ENCODE results near the gene C3. TPM values are rescaled to one million over a fixed set of nuclear protein-coding genes. Genes with fewer than 3 reads are reported as not detected.

C3 gene
- total RNA-seq, 4 donors from 2014 or later: 50.1 to 351 (median 194) TPM

- in situ Hi-C loops (cut with MboI; ENCODE audit: low pct_ligation_motif_present in 1 of 4, low pct_unique_long_range_greater_than_20kb in 1 of 4, low sequenced_read_pairs in 3 of 4): loop anchor here in 1 of 4 donors (25.0 kb wide), 1 partner anchor 141 kb away; no protein-coding TSS in a partner anchor
- intact Hi-C loops (cut with DNase I; ENCODE audit: low total_unique reads): no loop called here
- TF ChIP-seq EP300 (IDR thresholded peaks at IDR 0.05; ENCODE audit: low read depth) (no peak), CTCF (IDR thresholded peaks at IDR 0.05) (no peak), POLR2A (IDR thresholded peaks at IDR 0.05) (no peak), POLR2AphosphoS5 (IDR thresholded peaks at IDR 0.05) (no peak)
- Histone ChIP-seq H3K9me3 (no peaks in the 10 kb centered on the region), H3K36me3 (no peaks in the 10 kb centered on the region), H3K27me3 (no peaks in the 10 kb centered on the region), H3K27ac (peak overlapping the region in 2 of 4 donors; percentile 41 to 62), H3K4me3 (no peak overlapping the region), H3K4me1 (peaks cover 0 to 15% (median 0%) of the 10 kb centered on the region in 4 donors)
- no peak for DNase-seq
Measured at GRCh38 chr19:6721138-6721474, 656 bp upstream of the C3 start.

- DNase-seq: no peak
- in situ Hi-C loops (cut with MboI; ENCODE audit: low pct_ligation_motif_present in 1 of 4, low pct_unique_long_range_greater_than_20kb in 1 of 4, low sequenced_read_pairs in 3 of 4): loop anchor here in 1 of 4 donors (25.0 kb wide), 1 partner anchor 142 kb away; no protein-coding TSS in a partner anchor
- H3K4me1 ChIP-seq: peaks cover 0 to 15% (median 0%) of the 10 kb centered on the region in 4 donors
Measured at GRCh38 chr19:6719992-6720368, 470 bp downstream of the C3 start.

GRCh38 chr19:6719540-6719861 lies 949 bp downstream of the C3 start:
- peak overlapping the region in 1 of 4 donors; percentile 12 for H3K27ac ChIP-seq
- WGBS, 2 donors (ENCODE audit: low coverage in 1 of 2): 78 to 87% methylated on average over 4 to 6 of the region's 6 CpGs

More at GRCh38 chr19:6719992-6720368, 470 bp downstream of the C3 start:
- Histone ChIP-seq H3K9me3 (no peaks in the 10 kb centered on the region), H3K4me3 (no peak overlapping the region), H3K27ac (peak overlapping the region in 1 of 4 donors; percentile 14), H3K27me3 (no peaks in the 10 kb centered on the region), H3K36me3 (no peaks in the 10 kb centered on the region)
- TF ChIP-seq POLR2AphosphoS5 (IDR thresholded peaks at IDR 0.05) (no peak), EP300 (IDR thresholded peaks at IDR 0.05; ENCODE audit: low read depth) (no peak), CTCF (IDR thresholded peaks at IDR 0.05) (no peak), POLR2A (IDR thresholded peaks at IDR 0.05) (no peak)
- WGBS, 2 donors (ENCODE audit: low coverage in 1 of 2): 89 to 91% methylated on average over 3 of the region's 3 CpGs
- intact Hi-C loops (cut with DNase I; ENCODE audit: low total_unique reads): no loop called here

More at GRCh38 chr19:6719540-6719861, 949 bp downstream of the C3 start:
- H3K4me3 ChIP-seq: no peak overlapping the region
- H3K4me1 ChIP-seq: peaks cover 0 to 15% (median 0%) of the 10 kb centered on the region in 4 donors
- TF ChIP-seq POLR2AphosphoS5 (IDR thresholded peaks at IDR 0.05) (no peak), EP300 (IDR thresholded peaks at IDR 0.05; ENCODE audit: low read depth) (no peak), CTCF (IDR thresholded peaks at IDR 0.05) (no peak), POLR2A (IDR thresholded peaks at IDR 0.05) (no peak)
- intact Hi-C loops (cut with DNase I; ENCODE audit: low total_unique reads): no loop called here
- H3K27me3 ChIP-seq: no peaks in the 10 kb centered on the region
- H3K36me3 ChIP-seq: no peaks in the 10 kb centered on the region
- in situ Hi-C loops (cut with MboI; ENCODE audit: low pct_ligation_motif_present in 1 of 4, low pct_unique_long_range_greater_than_20kb in 1 of 4, low sequenced_read_pairs in 3 of 4): loop anchor here in 1 of 4 donors (25.0 kb wide), 1 partner anchor 143 kb away; no protein-coding TSS in a partner anchor
- no peaks in the 10 kb centered on the region for H3K9me3 ChIP-seq
- no peak for DNase-seq

Measured in transverse colon (tissue), 4 donors.